ENCODE measurements around the gene DNAJC7. TPM values are rescaled to one million over a fixed set of nuclear protein-coding genes. Genes with fewer than 3 reads are reported as not detected.
A peak's percentile ranks its signal among the peaks of the same experiment; 100 is the strongest.

DNAJC7 gene
- total and polyA plus RNA-seq, 8 donors, result 62.1 to 161 (median 137) TPM

DNA sequence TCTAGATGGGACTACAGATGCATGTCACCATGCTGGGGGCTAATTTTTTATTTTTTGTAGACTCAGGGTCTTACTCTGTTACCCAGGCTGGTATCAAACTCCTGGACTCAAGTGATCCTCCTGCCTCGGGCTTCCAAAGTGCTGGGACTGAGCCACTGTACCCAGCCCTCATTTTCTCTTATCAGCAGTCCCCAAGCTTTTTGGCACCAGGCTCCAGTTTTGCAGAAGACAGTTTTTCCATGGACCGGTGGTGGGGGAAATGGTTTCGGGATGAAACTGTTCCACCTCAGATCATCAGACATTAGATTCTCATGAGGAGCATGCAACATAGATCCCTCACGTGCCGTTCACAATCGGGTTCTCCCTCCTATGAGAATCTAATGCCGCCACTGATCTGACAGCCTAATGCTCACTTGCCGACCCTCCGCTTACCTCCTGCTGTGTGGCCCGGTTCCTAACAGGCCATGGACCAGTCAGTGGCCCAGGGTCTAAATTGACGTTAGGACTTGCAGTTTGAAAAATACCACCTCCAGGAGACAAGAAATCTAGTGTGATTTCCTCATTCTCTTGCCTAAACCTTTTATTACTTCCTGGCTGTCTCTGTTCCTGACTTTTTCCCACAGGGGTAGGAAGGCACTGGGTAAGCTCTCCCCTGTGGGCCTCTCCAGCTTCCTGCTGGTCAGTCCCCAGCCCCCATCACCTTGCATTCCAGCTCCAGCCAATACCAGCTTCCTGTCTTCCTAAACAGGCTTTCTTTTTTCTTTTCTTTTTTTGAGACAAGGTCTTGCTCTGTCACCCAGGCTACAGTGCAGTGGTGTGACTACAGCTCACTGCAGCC, 60.0 kb downstream of the DNAJC7 start:
- DNase-seq (no peak), ATAC-seq (no peak)
- Histone ChIP-seq H3K36me3 (no peaks in the 10 kb centered on the region), H3K27me3 (no peaks in the 10 kb centered on the region), H3K27ac (no peak overlapping the region), H3K9me3 (no peaks in the 10 kb centered on the region), H3K4me1 (peaks cover 0 to 3% of the 10 kb centered on the region in 2 donors), H3K4me3 (no peak overlapping the region)
- intact Hi-C loops (cut with DNase I), result no loop called here
- TF ChIP-seq, protein P1, sequence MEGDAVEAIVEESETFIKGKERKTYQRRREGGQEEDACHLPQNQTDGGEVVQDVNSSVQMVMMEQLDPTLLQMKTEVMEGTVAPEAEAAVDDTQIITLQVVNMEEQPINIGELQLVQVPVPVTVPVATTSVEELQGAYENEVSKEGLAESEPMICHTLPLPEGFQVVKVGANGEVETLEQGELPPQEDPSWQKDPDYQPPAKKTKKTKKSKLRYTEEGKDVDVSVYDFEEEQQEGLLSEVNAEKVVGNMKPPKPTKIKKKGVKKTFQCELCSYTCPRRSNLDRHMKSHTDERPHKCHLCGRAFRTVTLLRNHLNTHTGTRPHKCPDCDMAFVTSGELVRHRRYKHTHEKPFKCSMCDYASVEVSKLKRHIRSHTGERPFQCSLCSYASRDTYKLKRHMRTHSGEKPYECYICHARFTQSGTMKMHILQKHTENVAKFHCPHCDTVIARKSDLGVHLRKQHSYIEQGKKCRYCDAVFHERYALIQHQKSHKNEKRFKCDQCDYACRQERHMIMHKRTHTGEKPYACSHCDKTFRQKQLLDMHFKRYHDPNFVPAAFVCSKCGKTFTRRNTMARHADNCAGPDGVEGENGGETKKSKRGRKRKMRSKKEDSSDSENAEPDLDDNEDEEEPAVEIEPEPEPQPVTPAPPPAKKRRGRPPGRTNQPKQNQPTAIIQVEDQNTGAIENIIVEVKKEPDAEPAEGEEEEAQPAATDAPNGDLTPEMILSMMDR (IDR thresholded peaks at IDR 0.05), result no peak

DNA sequence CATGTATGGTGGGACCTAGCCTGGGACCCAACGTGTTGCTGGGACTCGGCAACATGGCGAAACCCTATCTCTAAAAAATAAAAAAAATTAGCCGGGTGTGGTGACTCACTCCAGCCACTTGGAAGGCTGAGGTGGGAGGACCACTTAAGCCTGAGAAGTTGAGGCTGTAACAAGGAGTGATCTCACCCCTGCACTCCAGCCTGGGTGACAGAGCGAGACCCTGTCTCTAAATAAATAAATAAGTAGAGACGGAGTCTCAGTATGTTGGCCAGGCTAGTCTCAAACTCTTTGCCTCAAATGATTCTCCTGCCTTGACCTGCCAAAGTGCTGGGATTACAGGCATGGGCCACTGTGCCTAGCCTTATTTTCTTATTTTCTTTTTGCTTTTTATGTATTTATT, 60.7 kb downstream of the DNAJC7 start:
- H3K27me3 ChIP-seq, result no peaks in the 10 kb centered on the region
- DNase-seq (no peak), ATAC-seq (no peak)
- intact Hi-C loops (cut with DNase I), result no loop called here
- no peak overlapping the region for H3K4me3 ChIP-seq
- H3K9me3 ChIP-seq, result no peaks in the 10 kb centered on the region
- TF ChIP-seq, protein P1 (IDR thresholded peaks at IDR 0.05), result no peak
- H3K27ac ChIP-seq, result no peak overlapping the region
- no peaks in the 10 kb centered on the region for H3K36me3 ChIP-seq
- peaks cover 0 to 3% of the 10 kb centered on the region in 2 donors for H3K4me1 ChIP-seq

DNA sequence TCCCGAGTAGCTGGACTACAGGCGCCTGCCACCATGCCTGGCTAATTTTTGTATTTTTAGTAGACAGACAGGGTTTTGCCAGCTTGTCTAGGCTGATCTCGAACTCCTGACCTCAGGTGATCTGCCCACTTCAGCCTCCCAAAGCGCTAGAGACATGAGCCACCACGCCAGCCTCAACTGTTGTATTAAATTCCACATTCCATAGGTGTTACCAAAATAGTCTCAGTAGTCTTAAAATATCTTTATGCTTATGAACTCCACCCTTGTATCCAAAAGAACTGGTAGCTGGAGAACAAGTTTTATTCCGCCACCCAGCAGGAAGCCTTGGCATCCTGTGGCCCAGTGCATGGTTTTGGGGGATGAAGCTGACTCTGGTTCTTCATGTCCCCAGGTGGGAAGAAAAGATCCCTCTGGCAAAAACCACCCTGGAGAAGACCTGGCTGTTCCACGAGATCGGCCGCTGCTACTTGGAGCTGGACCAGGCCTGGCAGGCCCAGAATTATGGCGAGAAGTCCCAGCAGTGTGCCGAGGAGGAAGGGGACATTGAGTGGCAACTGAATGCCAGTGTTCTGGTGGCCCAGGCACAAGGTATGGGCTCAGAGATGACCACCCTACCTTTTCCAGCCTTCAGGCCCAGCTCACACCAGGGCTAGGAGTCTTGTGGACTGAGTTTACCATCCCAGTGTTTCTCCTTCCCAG, 68.3 kb downstream of the DNAJC7 start:
- DNase-seq, result no peak
- no peak for ATAC-seq
- no peaks in the 10 kb centered on the region for H3K9me3 ChIP-seq
- intact Hi-C loops (cut with DNase I), result no loop called here
- no peak overlapping the region for H3K27ac ChIP-seq
- H3K4me3 ChIP-seq, result no peak overlapping the region
- H3K4me1 ChIP-seq, result no peaks in the 10 kb centered on the region
- no peaks in the 10 kb centered on the region for H3K27me3 ChIP-seq
- H3K36me3 ChIP-seq, result no peaks in the 10 kb centered on the region
- TF ChIP-seq, protein P1 (IDR thresholded peaks at IDR 0.05), result no peak

DNA sequence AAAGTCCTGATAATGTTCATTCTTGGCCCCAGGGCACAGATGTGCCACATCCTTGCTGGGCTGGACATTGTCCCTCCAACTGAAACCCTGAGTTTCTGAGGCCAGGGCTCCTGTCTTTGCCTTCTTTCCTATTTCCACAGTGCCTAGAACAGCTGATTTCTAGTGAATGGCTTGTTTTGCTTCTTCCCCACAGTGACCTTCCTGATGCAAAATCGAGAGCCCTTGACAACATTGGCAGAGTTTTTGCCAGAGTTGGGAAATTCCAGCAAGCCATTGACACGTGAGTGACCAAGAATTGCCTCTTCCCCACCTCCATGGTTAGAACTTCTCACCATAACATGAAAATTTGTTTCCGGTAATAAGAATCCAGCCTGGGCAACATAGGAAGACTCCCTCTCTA, 72.3 kb downstream of the DNAJC7 start:
- Histone ChIP-seq H3K27me3 (no peaks in the 10 kb centered on the region), H3K36me3 (no peaks in the 10 kb centered on the region), H3K4me3 (no peak overlapping the region), H3K9me3 (no peaks in the 10 kb centered on the region), H3K27ac (no peak overlapping the region), H3K4me1 (no peaks in the 10 kb centered on the region)
- TF ChIP-seq, protein P1 (IDR thresholded peaks at IDR 0.05), result no peak
- intact Hi-C loops (cut with DNase I), result no loop called here
- ATAC-seq (peak; percentile 65), DNase-seq (no peak)

DNA sequence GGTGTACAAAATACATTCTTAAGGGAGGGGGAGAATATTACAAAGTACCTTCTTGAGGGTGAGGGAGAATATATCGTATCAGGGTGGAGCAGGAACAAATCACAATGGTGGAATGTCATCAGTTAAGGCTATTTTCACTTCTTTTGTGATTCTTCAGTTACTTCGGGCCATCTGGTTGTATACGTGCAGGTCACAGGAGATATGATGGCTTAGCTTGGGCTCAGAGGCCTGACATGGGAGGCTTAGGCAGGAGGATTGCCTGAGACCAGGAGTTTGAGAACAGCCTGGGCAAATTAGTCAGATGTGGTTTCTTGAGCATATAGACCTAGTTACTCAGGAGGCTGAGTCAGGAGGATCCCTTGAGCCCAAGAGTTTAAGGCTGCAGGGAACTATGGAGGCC, 73.7 kb downstream of the DNAJC7 start:
- H3K27me3 ChIP-seq, result no peaks in the 10 kb centered on the region
- no peak overlapping the region for H3K4me3 ChIP-seq
- intact Hi-C loops (cut with DNase I), result no loop called here
- H3K36me3 ChIP-seq, result no peaks in the 10 kb centered on the region
- H3K27ac ChIP-seq, result no peak overlapping the region
- ATAC-seq (no peak), DNase-seq (no peak)
- TF ChIP-seq, protein P1 (IDR thresholded peaks at IDR 0.05), result no peak
- H3K4me1 ChIP-seq, result no peaks in the 10 kb centered on the region
- no peaks in the 10 kb centered on the region for H3K9me3 ChIP-seq
